Neutrophil (primary cell): ENCODE data around the gene TNXB.

ENCODE experiments used
- H3K27ac ChIP-seq: fragments of 200-600 bp; sonication (generic); 2 replicates; pipeline ENCODE4 v1.5.1; 2016; ENCODE audit warnings: mild to moderate bottlenecking, moderate library complexity
- H3K27me3 ChIP-seq: fragments of 200-600 bp; sonication (generic); 2 replicates; pipeline ENCODE4 v1.6.0; 2016; ENCODE audit warnings: mild to moderate bottlenecking
- H3K36me3 ChIP-seq: fragments of 200-600 bp; sonication (generic); 2 replicates; pipeline ENCODE4 v1.5.1; 2017
- H3K4me1 ChIP-seq, 2 experiments: fragments of 200-600 bp in 1 of 2; sonication (generic) in 1 of 2; 1 replicate in 1 of 2; 2 replicates in 1 of 2; pipeline versions ENCODE4 v1.5.1 to v1.6.1; 2013 to 2016; ENCODE audit warnings: low read depth in 1 of 2, low read length in 1 of 2, mild to moderate bottlenecking in 1 of 2, moderate library complexity in 1 of 2; ENCODE audit not compliant: control insufficient read depth in 1 of 2, insufficient read depth in 1 of 2
- H3K4me3 ChIP-seq, 2 experiments: fragments of 200-600 bp in 1 of 2; sonication (generic) in 1 of 2; 1 replicate in 1 of 2; 2 replicates in 1 of 2; pipeline ENCODE4 v1.5.1; 2013 to 2016; ENCODE audit warnings: low read depth in 1 of 2, low read length in 1 of 2, mild to moderate bottlenecking in 1 of 2, moderate library complexity in 1 of 2
- H3K9me3 ChIP-seq: fragments of 200-600 bp; sonication (generic); 2 replicates; pipeline ENCODE4 v1.5.1; 2016
- TF ChIP-seq, protein P1 (sequence below): fragments of 200-600 bp; sonication (generic); IDR thresholded peaks from 2 replicates; pipeline ENCODE4 v1.5.1; 2016; ENCODE audit warnings: antibody characterized with exemption

Gene TNXB

GRCh38 chr6:32112431-32112980, 3.4 kb upstream of the TNXB start:
- Histone ChIP-seq H3K4me3 (no peak overlapping the region), H3K36me3 (peaks cover 70% of the 10 kb centered on the region), H3K9me3 (no peaks in the 10 kb centered on the region), H3K4me1 (no peaks in the 10 kb centered on the region), H3K27ac (no peak overlapping the region), H3K27me3 (peaks cover 25% of the 10 kb centered on the region)
- TF ChIP-seq, protein P1, sequence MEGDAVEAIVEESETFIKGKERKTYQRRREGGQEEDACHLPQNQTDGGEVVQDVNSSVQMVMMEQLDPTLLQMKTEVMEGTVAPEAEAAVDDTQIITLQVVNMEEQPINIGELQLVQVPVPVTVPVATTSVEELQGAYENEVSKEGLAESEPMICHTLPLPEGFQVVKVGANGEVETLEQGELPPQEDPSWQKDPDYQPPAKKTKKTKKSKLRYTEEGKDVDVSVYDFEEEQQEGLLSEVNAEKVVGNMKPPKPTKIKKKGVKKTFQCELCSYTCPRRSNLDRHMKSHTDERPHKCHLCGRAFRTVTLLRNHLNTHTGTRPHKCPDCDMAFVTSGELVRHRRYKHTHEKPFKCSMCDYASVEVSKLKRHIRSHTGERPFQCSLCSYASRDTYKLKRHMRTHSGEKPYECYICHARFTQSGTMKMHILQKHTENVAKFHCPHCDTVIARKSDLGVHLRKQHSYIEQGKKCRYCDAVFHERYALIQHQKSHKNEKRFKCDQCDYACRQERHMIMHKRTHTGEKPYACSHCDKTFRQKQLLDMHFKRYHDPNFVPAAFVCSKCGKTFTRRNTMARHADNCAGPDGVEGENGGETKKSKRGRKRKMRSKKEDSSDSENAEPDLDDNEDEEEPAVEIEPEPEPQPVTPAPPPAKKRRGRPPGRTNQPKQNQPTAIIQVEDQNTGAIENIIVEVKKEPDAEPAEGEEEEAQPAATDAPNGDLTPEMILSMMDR: no peak

DNA sequence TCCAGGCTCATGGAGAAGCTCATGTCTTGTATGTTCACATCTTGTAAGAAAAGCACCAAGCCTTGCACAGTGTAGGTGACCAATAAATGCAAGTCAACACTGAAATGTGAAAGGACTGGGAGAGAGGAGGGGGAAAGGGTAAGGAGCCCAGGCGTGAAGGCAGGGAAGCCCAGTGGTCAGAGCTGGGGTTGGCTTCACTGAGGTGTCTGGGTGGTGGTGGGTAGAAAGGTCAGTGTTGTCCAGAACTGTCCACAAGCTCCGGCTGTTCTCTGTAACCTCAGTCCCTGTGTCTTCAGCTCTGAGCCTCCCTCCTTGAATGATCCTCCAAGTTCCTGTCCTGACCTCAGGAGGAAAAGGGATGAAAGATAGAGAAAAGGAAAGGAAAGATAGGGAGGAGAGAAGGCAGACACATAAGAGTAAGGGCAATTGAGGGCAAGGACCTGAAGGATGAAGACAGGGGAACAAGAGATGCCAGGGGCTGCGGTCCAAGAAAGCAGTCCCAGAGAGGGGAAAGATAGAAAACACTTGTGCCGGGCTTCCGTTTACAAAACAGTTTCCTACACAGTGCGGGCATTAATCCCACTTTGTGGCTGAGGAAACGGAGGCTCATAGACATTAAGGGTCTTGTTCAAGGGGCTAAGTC, 2.4 kb upstream of the TNXB start:
- Histone ChIP-seq H3K4me1 (no peaks in the 10 kb centered on the region), H3K36me3 (peaks cover 61% of the 10 kb centered on the region), H3K27ac (no peak overlapping the region), H3K27me3 (peaks cover 35% of the 10 kb centered on the region), H3K4me3 (no peak overlapping the region), H3K9me3 (no peaks in the 10 kb centered on the region)
- TF ChIP-seq, protein P1: no peak

DNA sequence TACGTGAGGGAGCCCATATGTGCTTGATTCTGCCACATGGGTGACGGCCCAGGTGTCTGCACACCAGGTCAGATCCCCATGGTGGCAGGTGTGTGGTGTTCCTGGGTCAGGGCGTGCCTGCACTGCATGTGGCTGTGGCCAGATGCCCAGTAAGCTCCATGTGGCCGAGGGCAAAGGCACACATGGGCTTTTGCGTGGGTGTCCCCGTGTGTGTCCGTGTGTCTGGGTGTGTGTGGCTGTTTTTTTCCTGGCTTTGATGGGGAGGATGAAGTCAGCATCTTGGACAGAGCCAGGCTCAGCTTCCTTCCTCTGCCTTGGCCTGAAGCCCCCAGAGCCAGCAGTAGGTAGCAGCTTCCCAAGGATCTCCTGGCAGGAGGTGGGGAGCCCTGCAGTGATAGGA, 1.5 kb upstream of the TNXB start:
- TF ChIP-seq, protein P1: no peak
- H3K36me3 ChIP-seq: peaks cover 51% of the 10 kb centered on the region
- peaks cover 41% of the 10 kb centered on the region for H3K27me3 ChIP-seq
- H3K27ac ChIP-seq: no peak overlapping the region
- no peaks in the 10 kb centered on the region for H3K4me1 ChIP-seq
- no peak overlapping the region for H3K4me3 ChIP-seq
- H3K9me3 ChIP-seq: no peaks in the 10 kb centered on the region

GRCh38 chr6:32109765-32110160, 625 bp upstream of the TNXB start:
- TF ChIP-seq, protein P1: no peak
- no peak overlapping the region for H3K27ac ChIP-seq
- H3K27me3 ChIP-seq: peaks cover 48% of the 10 kb centered on the region
- peaks cover 43% of the 10 kb centered on the region for H3K36me3 ChIP-seq
- H3K4me1 ChIP-seq: no peaks in the 10 kb centered on the region
- H3K4me3 ChIP-seq: no peak overlapping the region
- H3K9me3 ChIP-seq: no peaks in the 10 kb centered on the region

GRCh38 chr6:32108727-32109113, 418 bp downstream of the TNXB start:
- TF ChIP-seq, protein P1: no peak
- Histone ChIP-seq H3K27me3 (peaks cover 56% of the 10 kb centered on the region), H3K9me3 (no peaks in the 10 kb centered on the region), H3K27ac (no peak overlapping the region), H3K4me1 (no peaks in the 10 kb centered on the region), H3K36me3 (peaks cover 32% of the 10 kb centered on the region), H3K4me3 (no peak overlapping the region)
